Stimulated activated naive CD8-positive, alpha-beta T cell treated with anti-CD3 and anti-CD28 coated beads, Interleukin-15, Interleukin-2, amounts not matched to agents 100 ng/mL and 50 ng/mL, for 24 hours (primary cell): ENCODE data around the gene VWA2.

Experiments used
- H3K27ac Mint-ChIP-seq: one replicate; pipeline ENCODE4 v1.8.0; 2021; ENCODE audit warnings: mild to moderate bottlenecking, mixed read lengths
- H3K27me3 Mint-ChIP-seq: one replicate; pipeline ENCODE4 v1.8.0; 2021; ENCODE audit warnings: mixed read lengths
- H3K36me3 Mint-ChIP-seq: one replicate; pipeline ENCODE4 v1.8.0; 2021; ENCODE audit warnings: low read depth, mixed read lengths
- H3K4me1 Mint-ChIP-seq: one replicate; pipeline ENCODE4 v1.8.0; 2021; ENCODE audit warnings: low read depth, mixed read lengths
- H3K4me3 Mint-ChIP-seq: one replicate; pipeline ENCODE4 v1.8.0; 2021; ENCODE audit warnings: mild to moderate bottlenecking, mixed read lengths
- H3K9me3 Mint-ChIP-seq: one replicate; pipeline ENCODE4 v1.8.0; 2021; ENCODE audit warnings: mixed read lengths

The VWA2 gene

DNA sequence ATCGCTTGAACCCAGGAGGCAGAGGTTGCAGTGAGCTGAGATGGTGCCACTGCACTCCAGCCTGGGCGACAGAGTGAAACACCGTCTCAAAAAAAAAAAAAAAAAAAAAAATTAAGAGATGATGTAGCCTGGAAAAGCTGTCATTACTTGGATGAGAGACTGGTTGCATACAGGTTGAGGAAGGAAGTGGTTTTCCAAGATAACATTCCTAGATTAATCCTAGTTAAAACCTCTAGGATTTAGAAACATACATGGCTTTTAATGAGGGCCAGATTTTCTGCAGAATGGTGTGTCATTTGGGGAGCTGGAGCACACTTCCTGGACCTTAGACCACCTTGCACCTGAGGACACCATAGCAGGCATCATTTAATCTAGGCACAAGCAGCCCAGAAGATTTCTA lies 17.8 kb downstream of the VWA2 start:
- Mint-ChIP-seq H3K9me3 (peaks cover 3% of the 10 kb centered on the region), H3K36me3 (no peaks in the 10 kb centered on the region), H3K4me1 (no peaks in the 10 kb centered on the region), H3K27me3 (peaks cover 3% of the 10 kb centered on the region), H3K27ac (no peak overlapping the region), H3K4me3 (no peak overlapping the region)

DNA sequence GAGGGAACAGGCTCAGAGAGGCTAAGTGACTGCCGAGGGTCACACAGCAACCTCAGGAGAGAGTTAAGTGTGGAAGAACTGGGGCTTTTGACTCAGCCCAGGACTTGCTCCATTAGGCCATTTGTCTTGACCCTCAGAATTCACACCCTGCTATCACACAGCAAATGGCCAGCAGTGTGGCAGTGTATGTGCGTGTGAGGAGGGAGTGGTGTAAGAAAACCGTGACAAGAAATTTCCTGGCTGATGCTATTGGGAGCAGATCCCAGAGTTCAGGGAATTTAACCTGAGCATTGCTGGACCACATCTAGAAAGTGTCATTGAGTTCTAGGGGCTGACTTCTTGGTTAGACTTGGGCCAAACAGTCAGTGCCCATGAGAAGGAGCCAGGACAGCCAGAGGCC lies 18.4 kb downstream of the VWA2 start:
- H3K9me3 Mint-ChIP-seq, result peaks cover 3% of the 10 kb centered on the region
- no peaks in the 10 kb centered on the region for H3K36me3 Mint-ChIP-seq
- peaks cover 3% of the 10 kb centered on the region for H3K27me3 Mint-ChIP-seq
- H3K4me3 Mint-ChIP-seq, result no peak overlapping the region
- H3K4me1 Mint-ChIP-seq, result no peaks in the 10 kb centered on the region
- H3K27ac Mint-ChIP-seq, result no peak overlapping the region

DNA sequence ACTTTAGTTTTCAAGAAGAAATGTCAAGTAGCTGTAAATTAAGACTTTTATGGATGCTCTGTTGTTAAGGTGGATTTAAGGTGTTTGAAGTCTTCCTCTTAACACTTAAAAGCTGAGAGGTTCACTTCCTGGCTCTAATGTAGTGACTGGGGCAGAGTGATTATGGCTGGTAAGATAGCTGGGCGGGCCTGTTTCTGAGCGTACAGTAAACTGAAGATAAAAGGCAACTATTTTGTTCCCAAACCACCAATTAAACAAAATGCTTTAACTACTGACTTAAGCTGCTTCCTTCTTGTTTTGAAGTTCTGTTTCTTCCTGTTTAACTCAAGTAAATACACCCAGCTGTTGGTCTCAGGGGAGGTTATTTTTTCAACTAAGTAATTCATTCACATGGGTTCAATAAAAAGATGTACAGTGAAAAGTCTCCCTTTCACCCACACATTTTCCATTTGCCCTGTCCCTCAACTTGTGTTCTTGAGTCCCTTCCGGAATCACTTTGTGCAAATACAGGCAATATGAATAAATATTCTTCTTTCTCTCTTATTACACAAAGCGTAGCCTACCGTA lies 19.3 kb downstream of the VWA2 start:
- Mint-ChIP-seq H3K4me3 (no peak overlapping the region), H3K36me3 (no peaks in the 10 kb centered on the region), H3K9me3 (peaks cover 3% of the 10 kb centered on the region), H3K4me1 (no peaks in the 10 kb centered on the region), H3K27me3 (no peaks in the 10 kb centered on the region), H3K27ac (no peak overlapping the region)

DNA sequence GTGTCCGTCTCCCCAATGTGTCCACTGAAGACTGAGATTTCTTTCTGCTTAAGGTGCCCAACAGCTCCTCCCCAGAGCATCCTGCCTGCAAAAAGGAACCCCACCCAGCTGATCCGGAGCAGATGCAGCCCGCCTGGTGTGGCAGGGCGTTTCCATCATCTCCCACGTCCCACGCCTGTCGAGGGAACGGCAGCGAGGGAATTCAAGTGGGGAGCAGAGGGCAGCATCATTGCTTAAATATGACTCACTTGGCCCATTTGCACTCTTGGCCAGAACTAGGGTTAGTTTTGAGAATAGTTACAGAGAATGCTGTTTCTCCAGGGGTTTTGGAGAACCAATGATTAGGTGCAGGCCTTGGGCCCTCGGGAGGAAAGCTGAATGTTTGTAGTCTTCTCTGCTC lies 20.8 kb downstream of the VWA2 start:
- Mint-ChIP-seq H3K4me3 (no peak overlapping the region), H3K9me3 (no peaks in the 10 kb centered on the region), H3K27me3 (no peaks in the 10 kb centered on the region), H3K36me3 (no peaks in the 10 kb centered on the region), H3K4me1 (no peaks in the 10 kb centered on the region), H3K27ac (no peak overlapping the region)

DNA sequence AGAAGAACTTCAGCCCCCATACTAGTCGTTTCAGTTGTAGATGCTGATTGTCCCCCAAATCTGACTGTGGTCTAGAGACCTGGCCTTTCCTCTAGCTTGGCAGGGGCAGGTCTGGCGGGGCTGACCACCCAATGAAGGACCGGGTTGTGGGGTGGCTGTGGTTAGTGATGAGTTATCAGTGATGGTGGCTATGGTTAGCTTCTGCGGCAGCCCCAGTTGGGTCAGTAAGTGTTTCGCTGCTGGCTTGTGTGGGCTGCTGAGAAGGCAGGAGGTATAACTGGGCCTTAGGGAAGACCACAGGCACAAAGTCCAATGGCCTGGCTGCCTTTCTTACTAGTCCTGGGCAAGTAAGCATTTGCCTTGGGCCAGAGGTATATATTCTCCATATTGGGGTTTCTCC lies 21.3 kb downstream of the VWA2 start:
- no peaks in the 10 kb centered on the region for H3K27me3 Mint-ChIP-seq
- no peaks in the 10 kb centered on the region for H3K9me3 Mint-ChIP-seq
- no peaks in the 10 kb centered on the region for H3K36me3 Mint-ChIP-seq
- H3K27ac Mint-ChIP-seq, result no peak overlapping the region
- no peak overlapping the region for H3K4me3 Mint-ChIP-seq
- no peaks in the 10 kb centered on the region for H3K4me1 Mint-ChIP-seq

DNA sequence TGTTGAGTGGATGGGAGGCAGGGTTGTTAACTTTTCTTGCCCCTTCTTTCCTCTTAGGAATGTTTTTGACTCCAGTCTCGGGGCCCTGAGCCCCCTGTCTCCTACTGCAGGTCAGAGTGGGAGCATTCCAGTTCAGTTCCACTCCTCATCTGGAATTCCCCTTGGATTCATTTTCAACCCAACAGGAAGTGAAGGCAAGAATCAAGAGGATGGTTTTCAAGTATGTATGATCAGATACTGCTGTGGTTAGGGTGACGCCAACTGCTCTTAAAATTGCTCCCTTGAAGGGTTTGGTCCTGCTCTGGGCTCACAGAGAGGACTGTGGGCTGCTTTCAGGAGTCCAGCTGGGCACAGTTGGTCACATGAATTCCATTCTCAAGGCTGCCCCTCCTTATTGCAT lies 22.0 kb downstream of the VWA2 start:
- Mint-ChIP-seq H3K4me1 (no peaks in the 10 kb centered on the region), H3K9me3 (no peaks in the 10 kb centered on the region), H3K4me3 (no peak overlapping the region), H3K27ac (no peak overlapping the region), H3K27me3 (no peaks in the 10 kb centered on the region), H3K36me3 (no peaks in the 10 kb centered on the region)

DNA sequence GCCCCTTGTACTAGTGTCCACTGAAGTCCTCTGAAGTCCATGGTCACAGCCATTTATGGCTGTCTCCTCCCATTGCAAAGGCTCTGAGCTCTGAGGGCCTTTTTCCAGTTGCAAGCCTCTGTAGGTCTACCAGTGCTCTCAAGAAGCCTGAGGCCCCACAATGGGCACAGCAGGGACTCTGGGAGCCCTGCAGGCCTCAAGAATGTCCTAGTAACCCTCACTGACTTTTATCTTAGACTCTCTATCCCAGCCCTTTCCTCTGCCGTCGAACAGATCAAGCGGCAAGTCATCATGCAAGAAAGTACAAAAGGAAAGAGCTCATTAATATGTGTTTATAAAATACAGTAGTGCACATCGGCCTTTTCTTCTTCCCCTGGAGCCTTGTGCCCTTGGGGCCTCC lies 23.4 kb downstream of the VWA2 start:
- no peaks in the 10 kb centered on the region for H3K27me3 Mint-ChIP-seq
- H3K9me3 Mint-ChIP-seq, result no peaks in the 10 kb centered on the region

DNA sequence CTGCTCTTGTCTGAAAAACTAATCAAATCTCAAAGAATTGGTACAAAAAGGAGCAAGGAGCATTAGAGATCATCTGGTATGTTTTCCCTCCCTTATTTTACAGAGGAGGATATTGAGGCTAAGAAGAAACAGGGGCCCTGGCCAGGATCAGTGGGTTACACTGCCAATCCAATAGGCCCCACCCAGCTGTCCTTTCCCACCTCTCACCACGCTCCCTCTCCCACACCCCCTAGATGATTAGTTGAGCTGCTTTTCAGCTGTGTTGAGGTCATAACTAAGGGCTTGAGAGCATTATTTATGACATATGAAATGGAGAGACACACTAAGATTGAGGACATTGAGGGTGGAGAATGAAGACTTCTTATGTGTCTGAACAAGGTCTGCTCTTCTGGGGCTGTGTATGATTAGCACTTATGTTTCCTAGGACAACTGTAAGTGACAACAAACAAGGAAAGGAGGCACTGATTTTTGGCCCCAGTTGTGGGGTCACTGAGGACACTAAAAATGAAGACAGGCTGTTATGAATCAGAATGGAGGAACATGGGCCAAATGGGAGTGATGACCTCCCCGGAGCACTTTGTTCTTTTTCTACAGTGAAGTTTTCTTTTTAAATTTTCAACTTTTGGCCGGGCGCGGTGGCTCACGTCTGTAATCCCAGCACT lies 26.5 kb downstream of the VWA2 start:
- H3K27ac Mint-ChIP-seq, result no peak overlapping the region
- H3K27me3 Mint-ChIP-seq, result no peaks in the 10 kb centered on the region
- H3K4me3 Mint-ChIP-seq, result no peak overlapping the region
- no peaks in the 10 kb centered on the region for H3K4me1 Mint-ChIP-seq
- H3K9me3 Mint-ChIP-seq, result no peaks in the 10 kb centered on the region
- H3K36me3 Mint-ChIP-seq, result no peaks in the 10 kb centered on the region

More for the DNA sequence above, 23.4 kb downstream of the VWA2 start:
- H3K4me1 Mint-ChIP-seq, result no peaks in the 10 kb centered on the region
- H3K4me3 Mint-ChIP-seq, result no peak overlapping the region
- H3K36me3 Mint-ChIP-seq, result no peaks in the 10 kb centered on the region
- no peak overlapping the region for H3K27ac Mint-ChIP-seq

DNA sequence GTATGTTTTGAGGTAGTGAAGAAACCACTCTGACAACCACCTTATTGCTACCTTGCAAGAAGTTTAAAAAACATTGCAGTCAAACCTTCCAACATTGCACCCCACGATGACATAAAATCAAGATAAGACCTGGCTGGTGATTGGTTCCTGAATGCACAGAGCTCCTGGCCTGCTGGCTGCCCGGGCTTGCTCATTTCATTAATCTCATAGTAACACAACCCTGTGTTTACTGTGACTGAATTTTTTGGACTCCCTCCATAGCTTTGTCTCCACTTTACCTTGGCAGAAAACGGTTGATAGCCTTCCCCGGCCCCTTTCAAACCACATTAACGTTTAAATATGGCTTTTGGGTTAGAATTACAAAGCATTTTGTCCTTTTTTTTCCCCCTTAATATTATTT lies 27.5 kb downstream of the VWA2 start:
- Mint-ChIP-seq H3K27me3 (no peaks in the 10 kb centered on the region), H3K9me3 (no peaks in the 10 kb centered on the region), H3K4me1 (no peaks in the 10 kb centered on the region), H3K36me3 (no peaks in the 10 kb centered on the region), H3K4me3 (no peak overlapping the region), H3K27ac (no peak overlapping the region)

DNA sequence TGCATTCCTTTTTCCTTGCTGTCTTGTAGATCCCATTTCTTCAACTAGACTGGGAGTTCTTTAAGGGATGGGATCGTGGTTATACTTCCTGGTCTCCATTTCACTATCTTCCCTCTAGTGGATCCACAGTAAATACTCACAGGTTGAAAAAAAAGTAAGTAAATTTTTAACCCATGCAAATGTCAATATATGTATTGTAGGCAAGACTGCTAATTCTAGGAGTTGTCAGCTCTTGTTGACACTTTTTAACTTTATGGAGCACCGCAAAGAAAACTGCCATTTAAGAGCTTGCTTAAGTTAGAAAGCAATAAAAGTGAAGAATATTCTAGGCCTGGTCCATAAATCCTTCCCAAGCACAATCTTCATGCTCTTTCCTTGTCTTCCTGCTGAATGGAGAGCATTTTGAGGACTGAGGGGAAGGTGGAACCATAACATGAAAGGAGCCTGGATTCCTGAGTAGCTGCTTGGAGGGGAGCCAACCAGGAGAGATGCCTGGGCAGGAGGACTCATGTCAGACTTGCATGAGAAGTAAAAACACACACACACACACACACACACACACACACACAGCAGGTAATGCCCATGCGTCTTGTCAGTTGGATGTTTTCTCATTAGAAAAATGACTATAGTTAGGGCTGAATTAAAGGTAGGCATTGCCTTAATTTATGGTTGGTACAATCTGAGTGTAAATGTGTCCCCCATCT lies 32.2 kb downstream of the VWA2 start:
- H3K36me3 Mint-ChIP-seq, result no peaks in the 10 kb centered on the region
- no peaks in the 10 kb centered on the region for H3K4me1 Mint-ChIP-seq
- H3K9me3 Mint-ChIP-seq, result no peaks in the 10 kb centered on the region
- H3K4me3 Mint-ChIP-seq, result no peak overlapping the region
- peaks cover 4% of the 10 kb centered on the region for H3K27me3 Mint-ChIP-seq
- no peak overlapping the region for H3K27ac Mint-ChIP-seq

DNA sequence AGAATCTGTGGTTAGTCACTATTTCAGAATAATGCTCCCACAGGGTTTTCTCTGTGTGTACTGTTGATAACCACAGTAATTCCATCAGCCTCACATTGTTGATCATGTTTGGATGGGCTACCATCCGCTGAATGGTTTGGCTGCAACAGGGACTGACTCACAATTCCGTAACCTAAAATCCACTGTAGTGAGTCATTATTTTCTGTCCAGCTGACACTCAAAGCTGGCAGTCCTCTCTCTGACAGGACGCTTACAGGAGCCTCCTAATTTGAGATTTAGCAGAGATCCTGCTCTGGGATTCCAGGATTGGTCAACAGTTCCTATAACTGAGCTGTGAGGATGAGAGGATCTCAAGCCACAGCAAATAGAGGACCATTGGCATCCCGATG lies 32.7 kb downstream of the VWA2 start:
- Mint-ChIP-seq H3K27me3 (peaks cover 4% of the 10 kb centered on the region), H3K36me3 (no peaks in the 10 kb centered on the region), H3K4me1 (no peaks in the 10 kb centered on the region), H3K9me3 (no peaks in the 10 kb centered on the region), H3K27ac (no peak overlapping the region), H3K4me3 (no peak overlapping the region)

DNA sequence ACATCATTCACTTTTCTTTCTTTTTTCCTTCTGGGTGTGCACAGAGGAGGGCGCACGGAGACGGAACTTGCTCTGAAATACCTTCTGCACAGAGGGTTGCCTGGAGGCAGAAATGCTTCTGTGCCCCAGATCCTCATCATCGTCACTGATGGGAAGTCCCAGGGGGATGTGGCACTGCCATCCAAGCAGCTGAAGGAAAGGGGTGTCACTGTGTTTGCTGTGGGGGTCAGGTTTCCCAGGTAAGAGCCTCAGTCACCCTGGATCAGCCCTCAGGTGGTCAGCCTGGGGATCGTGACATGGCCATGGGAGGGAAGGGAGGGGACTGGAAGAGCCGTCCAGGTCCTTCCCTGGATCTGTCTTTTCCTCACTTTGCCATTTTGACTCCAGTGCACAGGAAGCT lies 33.6 kb downstream of the VWA2 start:
- Mint-ChIP-seq H3K27ac (no peak overlapping the region), H3K36me3 (no peaks in the 10 kb centered on the region), H3K27me3 (peaks cover 4% of the 10 kb centered on the region), H3K4me1 (no peaks in the 10 kb centered on the region), H3K4me3 (no peak overlapping the region), H3K9me3 (no peaks in the 10 kb centered on the region)

DNA sequence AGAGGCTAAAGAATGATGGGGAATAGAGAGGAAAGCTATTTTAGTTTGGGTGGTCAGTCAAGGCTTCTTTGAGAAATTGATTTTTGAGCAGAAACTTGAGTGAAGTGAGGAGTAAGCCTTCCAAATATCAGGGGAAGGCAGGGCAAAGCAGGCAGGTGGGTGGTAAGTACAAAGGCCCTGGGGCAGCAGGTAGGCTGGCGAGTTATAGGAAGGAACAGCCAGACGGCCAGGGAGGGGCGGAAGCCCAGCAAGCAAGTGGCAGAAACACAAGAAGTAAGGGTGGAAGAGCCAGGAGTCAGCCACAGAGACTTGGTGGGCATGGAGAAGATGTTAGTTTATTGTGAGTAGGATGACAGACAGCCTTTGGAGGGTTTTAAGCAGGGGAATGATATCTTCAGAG lies 34.9 kb downstream of the VWA2 start:
- no peak overlapping the region for H3K4me3 Mint-ChIP-seq
- no peaks in the 10 kb centered on the region for H3K36me3 Mint-ChIP-seq
- H3K9me3 Mint-ChIP-seq, result no peaks in the 10 kb centered on the region
- no peaks in the 10 kb centered on the region for H3K4me1 Mint-ChIP-seq
- no peak overlapping the region for H3K27ac Mint-ChIP-seq
- H3K27me3 Mint-ChIP-seq, result peaks cover 4% of the 10 kb centered on the region

DNA sequence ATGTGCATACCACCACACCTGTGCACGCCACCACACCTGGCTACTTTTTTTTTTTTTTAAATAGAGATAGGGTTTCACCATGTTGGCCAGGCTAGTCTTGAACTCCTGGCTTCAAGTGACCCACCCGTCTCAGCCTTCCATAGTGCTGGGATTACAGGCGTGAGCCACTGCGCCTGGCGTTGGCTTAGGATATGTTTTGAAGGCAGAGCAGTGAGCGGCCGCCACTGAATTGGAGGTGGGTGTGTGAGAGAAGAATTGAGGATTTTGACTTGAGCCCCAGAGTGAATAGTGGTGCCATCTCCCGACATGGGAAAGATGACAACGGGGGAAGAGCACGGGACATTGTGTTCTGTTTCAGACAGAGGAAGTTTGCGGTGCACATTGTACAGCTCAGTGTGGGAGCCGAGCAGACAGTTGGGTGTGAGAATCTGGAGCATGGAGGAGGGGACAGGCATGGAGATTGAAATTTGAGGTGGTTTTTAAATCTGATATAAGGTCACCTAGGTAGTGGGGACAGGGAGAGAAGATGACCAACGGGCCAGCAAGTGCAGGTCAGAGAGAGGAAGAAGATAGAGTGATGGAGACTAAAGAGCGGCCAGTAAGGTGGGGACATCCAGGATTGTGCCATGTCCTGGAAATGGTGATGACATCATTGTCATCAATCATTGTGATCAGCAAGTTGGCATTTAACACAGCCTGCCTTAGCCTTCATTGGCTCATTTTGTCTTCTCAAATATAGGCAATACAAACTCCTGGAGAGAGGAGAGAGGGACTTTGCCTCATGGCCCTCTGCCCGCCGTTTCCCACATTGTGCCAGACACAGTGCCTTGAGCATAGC lies 35.8 kb downstream of the VWA2 start:
- Mint-ChIP-seq H3K27me3 (peaks cover 4% of the 10 kb centered on the region), H3K9me3 (no peaks in the 10 kb centered on the region), H3K27ac (no peak overlapping the region), H3K4me3 (no peak overlapping the region), H3K4me1 (no peaks in the 10 kb centered on the region), H3K36me3 (no peaks in the 10 kb centered on the region)

DNA sequence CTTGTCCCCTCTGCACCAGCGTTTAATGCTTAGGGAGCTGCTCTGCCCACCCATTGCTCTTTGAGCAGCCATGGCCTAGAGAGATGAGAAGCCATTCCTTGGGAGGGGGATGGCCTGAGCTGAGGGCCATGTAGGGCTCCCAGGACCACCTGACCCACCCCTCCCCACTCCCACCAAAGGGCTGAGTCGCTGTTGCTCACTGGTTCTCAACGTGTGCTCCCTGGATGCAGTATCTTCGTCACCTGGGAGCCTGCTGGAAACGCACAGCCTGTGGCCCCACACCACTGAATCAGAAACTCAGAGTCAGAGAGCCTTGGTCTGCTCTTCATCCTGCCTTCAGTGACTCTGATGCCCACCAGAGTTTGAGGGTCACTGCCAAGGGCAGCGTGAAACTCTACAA lies 37.0 kb downstream of the VWA2 start:
- Mint-ChIP-seq H3K4me1 (no peaks in the 10 kb centered on the region), H3K27me3 (peaks cover 4% of the 10 kb centered on the region), H3K4me3 (no peak overlapping the region), H3K36me3 (no peaks in the 10 kb centered on the region), H3K27ac (no peak overlapping the region), H3K9me3 (no peaks in the 10 kb centered on the region)
